OCI-LY1 (cell line): ENCODE measurements around the gene WNT11.

Experiments
- CTCF ChIP-seq: fragments of 200-600 bp; sonication (generic), shearing (Covaris generic); IDR thresholded peaks from 2 replicates; pipeline ENCODE4 v1.5.1; 2017; ENCODE audit warnings: mild to moderate bottlenecking, antibody characterized with exemption, low read length, moderate library complexity, mixed read lengths
- EZH2 ChIP-seq: fragments of 200-600 bp; sonication (generic), shearing (Covaris generic); IDR thresholded peaks from 2 replicates; pipeline ENCODE4 v1.8.0; 2017; ENCODE audit warnings: borderline replicate concordance, mixed run types, mild to moderate bottlenecking, antibody characterized with exemption, low read length, moderate library complexity, mixed read lengths

- no peak for TF ChIP-seq EZH2
- TF ChIP-seq CTCF, result no peak
Observed at GRCh38 chr11:76174330-76174729, 32.0 kb downstream of the WNT11 start.
